ENCODE measurements around the gene SH2D2A.

- TF ChIP-seq ZNF274 (IDR thresholded peaks at IDR 0.05; ENCODE audit: low read depth, low read length) = no peak
- no peak for TF ChIP-seq SUZ12 (IDR thresholded peaks at IDR 0.05; ENCODE audit: extremely low read depth, insufficient read depth, insufficient read length)
- TF ChIP-seq YY1 (IDR thresholded peaks at IDR 0.05; ENCODE audit: insufficient read depth, insufficient read length) = no peak
Observed at GRCh38 chr1:156805766-156806511, 10.7 kb downstream of the SH2D2A start.

Data from NT2/D1 (cell line).